Calu3 (cell line): ENCODE measurements around the gene SYNPO. TPM values are rescaled to one million over a fixed set of nuclear protein-coding genes. Genes with fewer than 3 reads are reported as not detected.

Source experiments
- BruUV-seq: library from RNA; stranded (reverse); fragments of 400-500 nt; replicated peaks from 2 replicates; lab custom pipeline; 2021; lab: Mats Ljungman, UMichigan
- CTCF ChIA-PET: fragments of 300-600 bp; sonication (Branson Sonifier 250); formaldehyde crosslinking; loops from one replicate; lab custom pipeline; 2022; ENCODE audit warnings: antibody characterized with exemption; lab: Charles Lee
- DNase-seq: peaks from one replicate; pipeline ENCODE4 v3.0.0; 2022
- H3K27ac Mint-ChIP-seq: one replicate; pipeline ENCODE4 v1.8.0; 2022; ENCODE audit warnings: mixed read lengths; ENCODE audit not compliant: unreplicated experiment
- H3K27me3 Mint-ChIP-seq: one replicate; pipeline ENCODE4 v1.8.0; 2022; ENCODE audit warnings: mixed read lengths; ENCODE audit not compliant: unreplicated experiment
- H3K36me3 Mint-ChIP-seq: one replicate; pipeline ENCODE4 v1.8.0; 2022; ENCODE audit warnings: mild to moderate bottlenecking, moderate library complexity, mixed read lengths; ENCODE audit not compliant: insufficient read depth, unreplicated experiment
- H3K4me1 Mint-ChIP-seq: one replicate; pipeline ENCODE4 v1.8.0; 2022; ENCODE audit warnings: mild to moderate bottlenecking, low read depth, mixed read lengths; ENCODE audit not compliant: unreplicated experiment
- H3K4me3 Mint-ChIP-seq: one replicate; pipeline ENCODE4 v1.8.0; 2022; ENCODE audit warnings: mild to moderate bottlenecking, low read depth, moderate library complexity, mixed read lengths; ENCODE audit not compliant: unreplicated experiment
- H3K9me3 Mint-ChIP-seq: one replicate; pipeline ENCODE4 v1.8.0; 2022; ENCODE audit warnings: low read depth, mixed read lengths; ENCODE audit not compliant: unreplicated experiment
- CTCF ChIP-seq: fragments of 200-600 bp; IDR thresholded peaks from one replicate; pipeline ENCODE4 v1.8.0; 2022; ENCODE audit warnings: antibody characterized with exemption; ENCODE audit not compliant: unreplicated experiment
- intact Hi-C: fragments of 100-400 bp; cut with micrococcal nuclease; formaldehyde crosslinking; loops from one replicate; pipeline ENCODE4 v1.10.0; 2022; ENCODE audit not compliant: unreplicated experiment
- total RNA-seq: library from RNA; stranded (reverse); gene quantifications from 2 replicates; pipeline ENCODE4 v1.2.3, GENCODE V29; 2022

Gene SYNPO
- total RNA-seq, 1 experiment from 2014 or later = 0.92 TPM

- H3K4me3 Mint-ChIP-seq = no peak overlapping the region
- H3K27ac Mint-ChIP-seq = peak overlapping the region; percentile 38
- CTCF ChIA-PET = no interaction called here
- no peaks in the 10 kb centered on the region for H3K9me3 Mint-ChIP-seq
- TF ChIP-seq CTCF = no peak
- H3K4me1 Mint-ChIP-seq = peaks cover 38% of the 10 kb centered on the region
- no peak for DNase-seq
- intact Hi-C loops = loop anchor here (10.0 kb wide), 1 partner anchor 179 kb away; no protein-coding TSS in a partner anchor
- H3K36me3 Mint-ChIP-seq = peaks cover 23% of the 10 kb centered on the region
- BruUV-seq = no TSS peak
- no peaks in the 10 kb centered on the region for H3K27me3 Mint-ChIP-seq
Measured at GRCh38 chr5:150633429-150633828, 7.0 kb upstream of the SYNPO start.

- H3K27ac Mint-ChIP-seq = peak overlapping the region; percentile 75
- no peaks in the 10 kb centered on the region for H3K27me3 Mint-ChIP-seq
- peaks cover 70% of the 10 kb centered on the region for H3K4me1 Mint-ChIP-seq
- no TSS peak for BruUV-seq
- no peaks in the 10 kb centered on the region for H3K9me3 Mint-ChIP-seq
- CTCF ChIA-PET = no interaction called here
- peaks cover 39% of the 10 kb centered on the region for H3K36me3 Mint-ChIP-seq
- peak overlapping the region; percentile 41 for H3K4me3 Mint-ChIP-seq
- peak; percentile 89 for DNase-seq
- intact Hi-C loops = loop anchor here (1.0 to 10.0 kb wide), 2 partner anchors 20 to 182 kb away; no protein-coding TSS in a partner anchor
- TF ChIP-seq CTCF = no peak
Measured at GRCh38 chr5:150636391-150637244, 3.8 kb upstream of the SYNPO start.

- H3K27me3 Mint-ChIP-seq = no peaks in the 10 kb centered on the region
- H3K27ac Mint-ChIP-seq = peak overlapping the region; percentile 75
- peak overlapping the region; percentile 41 for H3K4me3 Mint-ChIP-seq
- H3K4me1 Mint-ChIP-seq = peaks cover 75% of the 10 kb centered on the region
- no peaks in the 10 kb centered on the region for H3K9me3 Mint-ChIP-seq
- DNase-seq = peak; percentile 70
- H3K36me3 Mint-ChIP-seq = peaks cover 39% of the 10 kb centered on the region
- BruUV-seq = no TSS peak
- CTCF ChIA-PET = interaction anchor here (0.8 kb wide), 1 partner anchor 78 kb away, joined by 3 read pairs; no protein-coding TSS in a partner anchor
- intact Hi-C loops = loop anchor here (1.0 to 10.0 kb wide), 2 partner anchors 21 to 183 kb away; no protein-coding TSS in a partner anchor
- no peak for TF ChIP-seq CTCF
Measured at GRCh38 chr5:150637245-150638052, 3.0 kb upstream of the SYNPO start.

- CTCF ChIA-PET = interaction anchor here (0.8 kb wide), 1 partner anchor 78 kb away, joined by 3 read pairs; no protein-coding TSS in a partner anchor
- Mint-ChIP-seq H3K4me1 (peaks cover 77% of the 10 kb centered on the region), H3K36me3 (peaks cover 39% of the 10 kb centered on the region), H3K9me3 (no peaks in the 10 kb centered on the region), H3K4me3 (no peak overlapping the region), H3K27ac (peak overlapping the region; percentile 27), H3K27me3 (no peaks in the 10 kb centered on the region)
- no TSS peak for BruUV-seq
- intact Hi-C loops = loop anchor here (10.0 kb wide), 1 partner anchor 183 kb away; no protein-coding TSS in a partner anchor
- no peak for DNase-seq
- no peak for TF ChIP-seq CTCF
Measured at GRCh38 chr5:150638053-150638444, 2.4 kb upstream of the SYNPO start.
